Measurements from ENCODE around the gene CEP89.
A peak's percentile ranks its signal among the peaks of the same experiment; 100 is the strongest.
"Not testable (repeated sequence)": the region's sequence is repeated elsewhere in the genome, so short reads cannot be mapped to it uniquely, and the experiment has no call there.

Gene CEP89

GRCh38 chr19:32971012-32971595, 654 bp downstream of the CEP89 start:
- DNase-seq = peak in 1 of 10 donors; percentile 57
- intact Hi-C loops (cut with DNase I) = loop anchor here (5.0 to 10.0 kb wide), 2 partner anchors 111 to 296 kb away; partner anchors contain the start of genes ANKRD27, GPATCH1 and RGS9BP

GRCh38 chr19:32969549-32969948, 2.2 kb downstream of the CEP89 start:
- intact Hi-C loops (cut with DNase I) = no loop called here
- DNase-seq = no peak

- intact Hi-C loops (cut with DNase I) = no loop called here
- peak in 1 of 10 donors; percentile 7 for DNase-seq
Measured at GRCh38 chr19:32966750-32967149, 5.0 kb downstream of the CEP89 start.

GRCh38 chr19:32945260-32945659, 26.5 kb downstream of the CEP89 start:
- intact Hi-C loops (cut with DNase I) = no loop called here
- peak in 1 of 10 donors; percentile 52 for DNase-seq

- DNase-seq; intact Hi-C loops (cut with DNase I): not testable (repeated sequence)
Measured at GRCh38 chr19:32941273-32941672, 30.5 kb downstream of the CEP89 start.

DNA sequence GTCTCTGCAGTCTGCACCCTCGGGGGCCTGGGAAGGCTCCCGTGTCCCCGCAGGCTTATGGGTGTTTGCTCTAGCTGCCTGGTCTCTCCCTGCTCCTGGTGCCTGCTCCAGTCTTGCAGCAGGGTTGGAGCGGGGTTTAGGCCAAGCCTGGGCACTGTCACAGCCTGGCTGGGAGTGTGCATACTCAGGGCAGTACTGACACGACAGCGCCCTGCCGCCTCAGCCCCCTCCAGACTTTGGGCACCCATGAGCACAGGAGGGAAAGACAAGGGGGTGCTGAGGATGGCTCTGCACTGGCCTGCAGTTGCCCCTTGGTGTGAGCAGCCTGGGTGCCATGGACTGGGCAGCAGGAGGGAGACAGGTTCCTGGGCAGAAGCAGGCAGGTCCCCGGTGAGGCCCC, 35.7 kb downstream of the CEP89 start:
- intact Hi-C loops (cut with DNase I) = no loop called here
- DNase-seq = peak in 1 of 10 donors; percentile 80

GRCh38 chr19:32935629-32936028, 36.1 kb downstream of the CEP89 start:
- DNase-seq = no peak

GRCh38 chr19:32933571-32933970, 38.2 kb downstream of the CEP89 start:
- intact Hi-C loops (cut with DNase I) = no loop called here
- DNase-seq = no peak

More at GRCh38 chr19:32935629-32936028, 36.1 kb downstream of the CEP89 start:
- intact Hi-C loops (cut with DNase I) = no loop called here

DNA sequence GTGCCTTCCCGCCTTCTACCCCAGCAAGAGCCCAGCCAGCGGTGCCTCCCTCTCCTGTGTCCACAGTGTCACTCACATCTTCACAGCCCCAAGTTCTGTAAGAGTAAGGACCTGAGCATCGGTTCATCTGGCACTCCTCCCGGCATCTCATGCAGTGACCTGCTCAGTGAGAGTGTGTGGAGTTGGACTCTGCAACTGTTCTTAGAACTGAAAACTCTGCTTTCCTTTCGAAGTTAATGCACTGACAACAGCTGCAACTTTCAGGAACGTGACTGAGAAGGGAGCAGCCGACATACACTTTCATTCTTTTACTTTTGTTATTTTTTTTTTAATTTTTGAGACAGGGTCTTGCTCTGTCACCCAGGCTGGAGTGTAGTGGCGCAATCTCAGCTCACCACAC, 41.2 kb downstream of the CEP89 start:
- no peak for DNase-seq
- intact Hi-C loops (cut with DNase I) = no loop called here

DNA sequence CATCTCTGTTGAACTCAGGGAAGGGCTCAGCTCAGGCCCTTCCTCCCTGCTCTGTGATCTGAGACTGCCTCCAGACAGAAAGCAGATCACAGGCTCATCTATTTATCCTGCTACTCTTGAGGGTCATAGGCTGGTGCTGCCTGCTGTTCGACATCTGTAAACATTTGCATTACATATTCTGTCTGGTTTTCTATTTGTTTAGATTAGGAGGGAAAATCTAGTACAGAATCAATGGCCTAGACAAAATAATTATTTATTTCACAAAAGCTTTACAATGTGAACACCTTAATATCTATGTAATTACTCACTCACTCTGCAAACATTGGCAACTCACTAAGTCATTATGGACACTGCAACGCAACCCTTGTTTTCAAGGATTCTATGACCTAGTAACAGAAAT, 43.0 kb downstream of the CEP89 start:
- intact Hi-C loops (cut with DNase I) = no loop called here

GRCh38 chr19:32924200-32924599, 47.6 kb downstream of the CEP89 start:
- intact Hi-C loops (cut with DNase I) = no loop called here
- DNase-seq = peak in 6 of 10 donors; percentile 12 to 87 (median 36)

More for the DNA sequence above, 43.0 kb downstream of the CEP89 start:
- no peak for DNase-seq

DNA sequence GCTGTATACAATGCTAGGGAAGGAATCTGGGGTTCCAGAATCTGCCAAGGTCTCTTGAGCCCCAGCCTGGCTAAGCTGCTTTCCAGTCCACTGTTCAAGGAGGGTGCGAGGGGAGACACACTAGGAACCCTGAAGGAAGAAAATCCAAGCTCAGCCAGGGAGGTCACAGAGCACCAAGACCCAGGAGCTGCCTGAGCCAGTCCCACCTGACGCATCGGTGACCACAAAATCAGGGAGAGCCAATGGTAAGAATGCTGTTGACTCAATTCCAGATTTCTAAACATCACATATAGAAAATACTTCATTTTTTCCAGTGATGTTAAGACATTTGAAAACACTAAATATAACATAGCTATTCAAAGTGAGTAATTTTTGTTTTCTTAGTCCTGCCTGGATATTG, 50.1 kb downstream of the CEP89 start:
- DNase-seq = no peak
- intact Hi-C loops (cut with DNase I) = no loop called here

DNA sequence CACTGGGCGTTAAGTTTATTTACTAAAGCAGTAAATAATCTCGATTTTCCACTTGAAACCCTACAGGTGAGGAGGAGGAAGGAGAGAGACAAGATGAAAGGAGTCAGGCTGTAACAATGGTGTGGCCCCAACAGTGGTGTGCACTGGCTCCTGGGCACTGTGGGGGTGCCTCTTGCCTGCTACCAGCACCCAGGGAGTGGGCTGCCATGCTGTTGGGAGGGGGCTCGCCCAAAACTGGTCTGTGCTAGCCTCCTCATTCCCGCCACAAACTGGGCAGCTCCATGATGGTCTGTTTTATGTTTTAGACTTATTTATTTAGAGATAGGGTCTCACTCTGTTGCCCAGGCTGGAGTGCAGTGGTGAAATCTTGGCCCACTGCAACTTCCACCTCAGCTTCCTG, 52.4 kb downstream of the CEP89 start:
- intact Hi-C loops (cut with DNase I) = no loop called here
- DNase-seq = peak in 1 of 10 donors; percentile 58

DNA sequence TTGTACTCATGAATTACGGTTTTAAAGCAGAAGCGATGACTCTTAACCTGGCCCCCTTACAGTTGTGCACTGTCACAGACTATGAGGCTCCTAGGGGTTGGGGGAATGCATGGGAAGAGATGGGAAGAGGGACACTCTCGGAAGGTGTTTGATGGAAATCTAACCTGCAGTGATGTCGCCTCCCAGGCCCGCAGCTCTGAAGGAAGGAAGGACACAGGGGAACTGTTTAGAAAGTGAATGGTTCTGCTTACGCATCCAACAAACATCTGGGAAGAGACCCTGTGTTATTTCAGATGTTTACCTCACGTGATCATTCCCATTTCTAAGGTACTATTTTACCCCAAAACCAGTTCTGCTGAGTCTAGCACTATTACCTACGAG, 54.2 kb downstream of the CEP89 start:
- intact Hi-C loops (cut with DNase I) = no loop called here
- DNase-seq = no peak

GRCh38 chr19:32916969-32917615, 54.7 kb downstream of the CEP89 start:
- intact Hi-C loops (cut with DNase I) = no loop called here
- no peak for DNase-seq

DNA sequence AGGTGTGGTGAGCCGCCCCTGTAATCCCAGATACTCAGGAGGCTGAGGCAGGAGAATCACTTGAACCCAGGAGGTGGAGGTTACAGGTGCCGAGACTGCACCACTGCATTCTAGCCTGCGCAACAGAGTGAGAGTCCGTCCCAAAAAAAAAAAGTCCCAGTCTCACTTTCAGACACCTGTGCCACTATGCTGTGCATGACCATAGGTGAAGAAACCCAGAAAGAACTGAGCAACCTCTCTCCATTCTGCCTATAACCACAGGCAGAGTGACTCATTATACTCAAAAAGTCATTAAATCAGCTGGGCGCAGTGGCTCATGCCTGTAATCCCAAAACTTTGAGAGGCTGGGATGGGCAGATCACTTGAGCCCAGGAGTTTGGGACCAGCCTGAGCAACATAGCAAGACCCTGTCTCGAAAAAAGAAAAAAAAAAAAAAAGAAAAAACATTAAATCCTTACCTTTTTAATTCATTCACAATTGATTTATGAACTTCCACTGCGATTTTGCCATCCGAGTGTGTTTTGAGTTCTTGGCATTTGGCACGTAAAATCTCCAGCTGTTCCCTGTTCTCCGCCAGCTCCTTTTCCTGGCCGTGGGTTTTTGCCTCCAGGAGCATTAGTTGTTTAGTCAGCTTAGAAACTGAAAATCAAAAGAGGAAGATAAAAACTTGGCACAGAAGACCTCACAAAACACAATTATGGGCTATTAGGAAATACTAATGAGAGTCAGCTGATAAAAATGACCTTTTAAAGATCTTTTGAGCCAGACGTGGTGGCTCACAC, 56.7 kb downstream of the CEP89 start:
- DNase-seq = no peak
- intact Hi-C loops (cut with DNase I) = no loop called here

DNA sequence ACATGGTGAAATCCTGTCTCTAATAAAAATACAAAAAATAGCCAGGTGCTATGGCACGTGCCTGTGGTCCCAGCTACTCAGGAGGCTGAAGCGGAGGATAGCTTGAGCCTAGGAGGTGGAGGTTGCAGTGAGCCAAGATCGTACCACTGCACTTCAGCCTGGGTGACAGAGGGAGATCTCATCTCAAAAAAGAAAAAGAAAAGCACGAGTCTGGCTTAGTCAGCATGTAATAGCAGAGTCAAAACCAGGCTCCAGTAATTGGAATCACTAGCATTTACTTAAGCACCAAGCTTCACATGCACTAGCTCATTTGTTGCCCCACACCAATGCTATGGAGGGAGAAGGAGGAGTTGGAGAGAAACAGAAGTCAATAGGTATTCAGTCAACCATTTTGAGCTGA, 60.3 kb downstream of the CEP89 start:
- no peak for DNase-seq
- intact Hi-C loops (cut with DNase I) = no loop called here

GRCh38 chr19:32910874-32911273, 60.9 kb downstream of the CEP89 start:
- intact Hi-C loops (cut with DNase I) = no loop called here
- DNase-seq = no peak

GRCh38 chr19:32910094-32910493, 61.7 kb downstream of the CEP89 start:
- DNase-seq = no peak
- intact Hi-C loops (cut with DNase I) = no loop called here

DNA sequence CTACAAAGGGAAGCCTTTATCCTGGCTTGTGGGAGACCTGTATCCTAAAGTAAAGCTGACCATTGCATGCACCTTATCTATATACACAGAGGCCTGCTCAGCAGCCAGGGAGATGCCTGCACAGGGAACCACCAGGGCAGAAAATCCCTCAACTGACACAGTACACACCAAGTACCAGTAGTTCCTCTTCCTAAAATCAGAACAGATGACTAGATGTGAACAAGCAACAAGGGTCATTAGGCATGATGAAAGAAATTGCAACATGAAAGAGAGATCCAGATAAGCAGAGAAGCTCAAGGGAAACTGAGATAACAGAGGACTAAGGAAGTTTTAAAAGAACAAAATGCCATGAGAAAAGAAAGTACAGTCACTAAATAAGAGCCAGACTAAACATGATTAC, 62.5 kb downstream of the CEP89 start:
- intact Hi-C loops (cut with DNase I) = no loop called here
- DNase-seq = no peak

DNA sequence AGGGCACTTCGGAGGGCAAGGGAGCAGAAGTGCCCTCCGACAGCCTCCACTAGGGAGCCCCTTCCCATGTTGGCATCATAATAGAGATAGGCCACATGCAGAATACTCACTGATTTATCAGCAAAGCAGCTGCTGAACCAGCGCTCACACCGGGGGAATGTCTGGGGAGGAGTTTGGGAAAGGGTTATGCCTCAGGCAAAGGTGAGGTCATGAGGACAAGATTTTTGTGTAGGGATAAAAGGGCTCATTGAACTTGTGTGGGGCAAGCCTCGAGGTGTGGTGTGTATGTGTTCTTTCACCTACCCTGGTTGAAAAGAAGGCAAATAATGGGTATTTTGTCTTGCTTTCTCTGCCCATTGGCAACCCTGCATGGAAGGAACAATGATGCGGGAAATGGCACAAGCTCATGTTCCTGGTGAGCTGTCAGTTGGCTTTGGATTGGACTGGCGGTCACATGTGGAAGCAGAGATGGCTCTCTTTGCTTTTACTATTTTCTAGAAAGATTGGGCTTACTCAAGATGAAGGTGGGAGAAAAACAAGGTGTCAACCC, 63.0 kb downstream of the CEP89 start:
- intact Hi-C loops (cut with DNase I) = no loop called here

More for the DNA sequence above, 63.0 kb downstream of the CEP89 start:
- no peak for DNase-seq

Data from posterior cingulate gyrus (tissue), 11 donors.